HG02798 (cell line): Measurements from ENCODE around the gene PPP1CB.

ENCODE experiments used
- ATAC-seq: cut with Tn5 transposase; IDR thresholded peaks from one replicate; pipeline ENCODE4 v1.9.1; 2021; ENCODE audit warnings: mild to moderate bottlenecking; ENCODE audit not compliant: unreplicated experiment, poor library complexity

The PPP1CB gene

GRCh38 chr2:28751252-28751955 lies at the start of gene PPP1CB:
PPP1CB (plus strand) TSS chr2:28751830; CDS start chr2:28752125, 295 bp downstream.
- peak; percentile 92 for ATAC-seq

GRCh38 chr2:28702415-28702861 lies 49.2 kb upstream of the PPP1CB start:
- ATAC-seq: no peak

- ATAC-seq: no peak
Observed at GRCh38 chr2:28702878-28703277, 48.8 kb upstream of the PPP1CB start.

GRCh38 chr2:28704621-28705020 lies 47.0 kb upstream of the PPP1CB start:
- no peak for ATAC-seq

- ATAC-seq: no peak
Observed at GRCh38 chr2:28705751-28706440, 45.7 kb upstream of the PPP1CB start.

GRCh38 chr2:28707592-28707991 lies 44.0 kb upstream of the PPP1CB start:
- ATAC-seq: no peak

- no peak for ATAC-seq
Observed at GRCh38 chr2:28709101-28709500, 42.5 kb upstream of the PPP1CB start.

- no peak for ATAC-seq
Observed at GRCh38 chr2:28710545-28710944, 41.1 kb upstream of the PPP1CB start.

- ATAC-seq: no peak
Observed at GRCh38 chr2:28713577-28714298, 37.9 kb upstream of the PPP1CB start.

- peak; percentile 41 for ATAC-seq
Observed at GRCh38 chr2:28716265-28716865, 35.3 kb upstream of the PPP1CB start.

GRCh38 chr2:28717339-28717758 lies 34.3 kb upstream of the PPP1CB start:
- ATAC-seq: no peak

- no peak for ATAC-seq
Observed at GRCh38 chr2:28720345-28720744, 31.3 kb upstream of the PPP1CB start.

- no peak for ATAC-seq
Observed at GRCh38 chr2:28721601-28722191, 29.9 kb upstream of the PPP1CB start.

- no peak for ATAC-seq
Observed at GRCh38 chr2:28725021-28725711, 26.5 kb upstream of the PPP1CB start.

- no peak for ATAC-seq
Observed at GRCh38 chr2:28726177-28726576, 25.5 kb upstream of the PPP1CB start.

- no peak for ATAC-seq
Observed at GRCh38 chr2:28729698-28730097, 21.9 kb upstream of the PPP1CB start.

GRCh38 chr2:28730641-28731146 lies 20.9 kb upstream of the PPP1CB start:
- ATAC-seq: no peak

GRCh38 chr2:28735511-28735910 lies 16.1 kb upstream of the PPP1CB start:
- ATAC-seq: no peak

GRCh38 chr2:28736034-28736433 lies 15.6 kb upstream of the PPP1CB start:
- no peak for ATAC-seq

- no peak for ATAC-seq
Observed at GRCh38 chr2:28737655-28738054, 14.0 kb upstream of the PPP1CB start.
